GM23338 (cell line): Measurements from ENCODE around the gene PANK3. TPM values are rescaled to one million over a fixed set of nuclear protein-coding genes. Genes with fewer than 3 reads are reported as not detected.
A peak's percentile ranks its signal among the peaks of the same experiment; 100 is the strongest.

Source experiments
- ATAC-seq: fragments of 200-7000 bp; cut with Tn5 transposase; 3 replicates; pipeline ENCODE4 v1.9.1; 2020
- DNase-seq: peaks from one replicate; pipeline ENCODE4 v3.0.0-alpha.2; 2015; ENCODE audit warnings: low spot score
- H2AFZ ChIP-seq: fragments of 200-600 bp; sonication (generic); 2 replicates; pipeline ENCODE4 v1.8.0; 2016; ENCODE audit warnings: antibody characterized with exemption, mild to moderate bottlenecking, moderate library complexity
- H3F3A ChIP-seq: fragments of 200-600 bp; sonication (generic); replicated peaks from 2 replicates; pipeline ENCODE4 v1.8.0; 2017; ENCODE audit warnings: antibody characterized with exemption, mixed run types, low read depth
- H3K27ac ChIP-seq: fragments of 200-600 bp; sonication (generic); 2 replicates; pipeline ENCODE4 v1.6.1; 2016; ENCODE audit warnings: low read depth
- H3K27me3 ChIP-seq: fragments of 200-600 bp; sonication (generic); 2 replicates; pipeline ENCODE4 v1.8.0; 2016; ENCODE audit warnings: mild to moderate bottlenecking, mixed run types, moderate library complexity; ENCODE audit not compliant: insufficient read depth
- H3K36me3 ChIP-seq: fragments of 200-600 bp; sonication (generic); 2 replicates; pipeline ENCODE4 v1.8.0; 2016; ENCODE audit warnings: mild to moderate bottlenecking; ENCODE audit not compliant: insufficient read depth
- H3K4me1 ChIP-seq: fragments of 200-600 bp; sonication (generic); 2 replicates; pipeline ENCODE4 v1.8.0; 2016; ENCODE audit warnings: mild to moderate bottlenecking, moderate library complexity; ENCODE audit not compliant: insufficient read depth
- H3K4me2 ChIP-seq: fragments of 200-600 bp; sonication (generic); 2 replicates; pipeline ENCODE4 v1.7.1; 2017; ENCODE audit warnings: mixed run types
- H3K4me3 ChIP-seq: fragments of 200-600 bp; sonication (generic); 2 replicates; pipeline ENCODE4 v1.6.1; 2016; ENCODE audit warnings: mixed run types
- H3K79me2 ChIP-seq: fragments of 200-600 bp; sonication (generic); replicated peaks from 2 replicates; pipeline ENCODE4 v1.8.0; 2017; ENCODE audit warnings: mild to moderate bottlenecking; ENCODE audit not compliant: insufficient read depth
- H3K9me2 ChIP-seq: fragments of 200-600 bp; sonication (generic); 2 replicates; pipeline ENCODE4 v1.8.0; 2017; ENCODE audit not compliant: insufficient read depth
- H4K20me1 ChIP-seq: fragments of 200-600 bp; sonication (generic); replicated peaks from 2 replicates; pipeline ENCODE4 v1.8.0; 2017; ENCODE audit warnings: mild to moderate bottlenecking; ENCODE audit not compliant: insufficient read depth
- H3K27ac Mint-ChIP-seq: 2 replicates; pipeline ENCODE4 v1.8.0; 2020; ENCODE audit warnings: inconsistent platforms, mild to moderate bottlenecking, moderate library complexity, mixed read lengths
- H3K27me3 Mint-ChIP-seq: 3 replicates; pipeline ENCODE4 v1.8.0; 2022; ENCODE audit warnings: low read depth, mild to moderate bottlenecking, moderate library complexity, mixed read lengths, inconsistent platforms; ENCODE audit not compliant: insufficient read depth, poor library complexity
- H3K36me3 Mint-ChIP-seq: 3 replicates; pipeline ENCODE4 v1.8.0; 2021; ENCODE audit warnings: low read depth, mild to moderate bottlenecking, inconsistent platforms, moderate library complexity, mixed read lengths
- H3K4me1 Mint-ChIP-seq: 3 replicates; pipeline ENCODE4 v1.8.0; 2020; ENCODE audit warnings: mild to moderate bottlenecking, inconsistent platforms, mixed read lengths
- H3K4me3 Mint-ChIP-seq: 3 replicates; pipeline ENCODE4 v1.8.0; 2021; ENCODE audit warnings: moderate library complexity, mild to moderate bottlenecking, inconsistent platforms, mixed read lengths
- H3K9me3 Mint-ChIP-seq: 3 replicates; pipeline ENCODE4 v1.8.0; 2020; ENCODE audit warnings: moderate library complexity, mild to moderate bottlenecking, inconsistent platforms, mixed read lengths
- CREB1 ChIP-seq: fragments of 250-450 bp; sonication (Bioruptor Pico); IDR thresholded peaks from 2 replicates; pipeline ENCODE4 v1.5.0; 2020; ENCODE audit warnings: low read depth, mild to moderate bottlenecking, moderate library complexity
- CTCF ChIP-seq, 2 experiments: fragments of 200-600 bp in 1 of 2; sonication (generic) in 1 of 2; conservative IDR thresholded peaks; 2 replicates each; pipeline versions ENCODE4 v1.5.1 to v1.6.1; 2016 to 2017; ENCODE audit warnings: antibody characterized with exemption in 2 of 2, low read depth in 2 of 2, mild to moderate bottlenecking in 2 of 2, moderate library complexity in 1 of 2
- EZH2 ChIP-seq: fragments of 200-600 bp; sonication (generic); IDR thresholded peaks from one replicate; pipeline ENCODE4 v1.8.0; 2017; ENCODE audit warnings: antibody characterized with exemption, mild to moderate bottlenecking, low read depth; ENCODE audit not compliant: unreplicated experiment
- EZH2phosphoT487 ChIP-seq: fragments of 200-600 bp; sonication (generic); IDR thresholded peaks from one replicate; pipeline ENCODE4 v1.8.1; 2018; ENCODE audit warnings: antibody characterized with exemption; ENCODE audit not compliant: unreplicated experiment
- JUNB ChIP-seq: IDR thresholded peaks from one replicate; pipeline ENCODE4 v1.6.1; 2016; ENCODE audit warnings: antibody characterized with exemption; ENCODE audit not compliant: unreplicated experiment
- NANOG ChIP-seq: IDR thresholded peaks from 2 replicates; pipeline ENCODE4 v1.6.1; 2016; ENCODE audit warnings: antibody characterized with exemption, borderline replicate concordance
- POLR2AphosphoS5 ChIP-seq: IDR thresholded peaks from 2 replicates; pipeline ENCODE4 v1.6.1; 2016; ENCODE audit warnings: antibody characterized with exemption, low read depth
- REST ChIP-seq: IDR thresholded peaks from one replicate; pipeline ENCODE4 v1.6.1; 2018; ENCODE audit warnings: antibody characterized with exemption; ENCODE audit not compliant: unreplicated experiment
- STAT1 ChIP-seq: IDR thresholded peaks from one replicate; pipeline ENCODE4 v1.6.1; 2016; ENCODE audit warnings: antibody characterized with exemption; ENCODE audit not compliant: unreplicated experiment
- ZNF114 ChIP-seq: fragments of 250-450 bp; sonication (Bioruptor Pico); IDR thresholded peaks from 2 replicates; pipeline ENCODE4 v1.5.0; 2020; ENCODE audit warnings: mild to moderate bottlenecking, moderate library complexity
- ZNF331 ChIP-seq: fragments of 250-450 bp; sonication (Bioruptor Pico); IDR thresholded peaks from 2 replicates; pipeline ENCODE4 v1.5.0; 2020; ENCODE audit warnings: low read depth, mild to moderate bottlenecking, moderate library complexity
- polyA plus RNA-seq: library from polyadenylated mRNA; unstranded; fragments of >200 nt; fragmentation: Nextera tagmentation; extraction: Ambion mirVana; gene quantifications from 2 replicates; pipeline ENCODE4 v1.2.1, GENCODE V29; 2016
- total RNA-seq: library from RNA; depleted of rRNA; stranded (reverse); fragments of >200 nt; shearing (Covaris generic); gene quantifications from 2 replicates; pipeline ENCODE4 v1.2.3, GENCODE V29; 2014
- TF ChIP-seq, protein P1 (sequence below): IDR thresholded peaks from 2 replicates; pipeline ENCODE4 v1.6.1; 2016; ENCODE audit warnings: antibody characterized with exemption
- TF ChIP-seq, protein P2 (sequence below): fragments of 250-450 bp; sonication (Bioruptor Pico); IDR thresholded peaks from 2 replicates; pipeline ENCODE4 v1.5.0; 2020; ENCODE audit warnings: mild to moderate bottlenecking, moderate library complexity

Gene PANK3
- total and polyA plus RNA-seq, 2 experiments from 2014 or later = 17.0 to 91.6 TPM

GRCh38 chr5:168575391-168576372 lies 3.5 kb downstream of the PANK3 start:
- Mint-ChIP-seq H3K4me3 (peak overlapping the region; percentile 55), H3K4me1 (peaks cover 32% of the 10 kb centered on the region; the same call in 2 of the 3 replicates)
- no peak overlapping the region for H3K27ac ChIP-seq

More at GRCh38 chr5:168575391-168576372, 3.5 kb downstream of the PANK3 start:
- no peaks in the 10 kb centered on the region for H3K9me3 Mint-ChIP-seq
- peak overlapping the region; percentile 65; the same call in 1 of the 2 replicates for H3K27ac Mint-ChIP-seq
- Histone ChIP-seq H3K4me3 (peak overlapping the region; percentile 27; the same call in 1 of the 2 replicates), H3K79me2 (peaks cover 83% of the 10 kb centered on the region), H3K9me2 (peaks cover 4% of the 10 kb centered on the region; the same call in 1 of the 2 replicates), H2AFZ (no peak overlapping the region), H3K4me2 (peak overlapping the region; percentile 35), H3F3A (no peaks in the 10 kb centered on the region), H3K27me3 (no peaks in the 10 kb centered on the region), H3K4me1 (peaks cover 37% of the 10 kb centered on the region), H3K36me3 (no peaks in the 10 kb centered on the region; the same call in 1 of the 2 replicates), H4K20me1 (peaks cover 52% of the 10 kb centered on the region)
- DNase-seq = no peak
- H3K36me3 Mint-ChIP-seq = peaks cover 36% of the 10 kb centered on the region; the same call in 2 of the 3 replicates
- TF ChIP-seq EZH2 (no peak), CREB1 (no peak), ZNF114 (CRISPR knock-in tag) (no peak), JUNB (no peak), EZH2phosphoT487 (no peak), NANOG (no peak), CTCF (conservative IDR thresholded peaks at IDR 0.05; ENCODE audit: low read depth in 2 of 2) (no peak), REST (no peak), STAT1 (no peak), ZNF331 (CRISPR knock-in tag) (no peak), POLR2AphosphoS5 (no peak)
- TF ChIP-seq, protein P1, sequence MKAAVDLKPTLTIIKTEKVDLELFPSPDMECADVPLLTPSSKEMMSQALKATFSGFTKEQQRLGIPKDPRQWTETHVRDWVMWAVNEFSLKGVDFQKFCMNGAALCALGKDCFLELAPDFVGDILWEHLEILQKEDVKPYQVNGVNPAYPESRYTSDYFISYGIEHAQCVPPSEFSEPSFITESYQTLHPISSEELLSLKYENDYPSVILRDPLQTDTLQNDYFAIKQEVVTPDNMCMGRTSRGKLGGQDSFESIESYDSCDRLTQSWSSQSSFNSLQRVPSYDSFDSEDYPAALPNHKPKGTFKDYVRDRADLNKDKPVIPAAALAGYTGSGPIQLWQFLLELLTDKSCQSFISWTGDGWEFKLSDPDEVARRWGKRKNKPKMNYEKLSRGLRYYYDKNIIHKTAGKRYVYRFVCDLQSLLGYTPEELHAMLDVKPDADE = no peak
- TF ChIP-seq, protein P2, sequence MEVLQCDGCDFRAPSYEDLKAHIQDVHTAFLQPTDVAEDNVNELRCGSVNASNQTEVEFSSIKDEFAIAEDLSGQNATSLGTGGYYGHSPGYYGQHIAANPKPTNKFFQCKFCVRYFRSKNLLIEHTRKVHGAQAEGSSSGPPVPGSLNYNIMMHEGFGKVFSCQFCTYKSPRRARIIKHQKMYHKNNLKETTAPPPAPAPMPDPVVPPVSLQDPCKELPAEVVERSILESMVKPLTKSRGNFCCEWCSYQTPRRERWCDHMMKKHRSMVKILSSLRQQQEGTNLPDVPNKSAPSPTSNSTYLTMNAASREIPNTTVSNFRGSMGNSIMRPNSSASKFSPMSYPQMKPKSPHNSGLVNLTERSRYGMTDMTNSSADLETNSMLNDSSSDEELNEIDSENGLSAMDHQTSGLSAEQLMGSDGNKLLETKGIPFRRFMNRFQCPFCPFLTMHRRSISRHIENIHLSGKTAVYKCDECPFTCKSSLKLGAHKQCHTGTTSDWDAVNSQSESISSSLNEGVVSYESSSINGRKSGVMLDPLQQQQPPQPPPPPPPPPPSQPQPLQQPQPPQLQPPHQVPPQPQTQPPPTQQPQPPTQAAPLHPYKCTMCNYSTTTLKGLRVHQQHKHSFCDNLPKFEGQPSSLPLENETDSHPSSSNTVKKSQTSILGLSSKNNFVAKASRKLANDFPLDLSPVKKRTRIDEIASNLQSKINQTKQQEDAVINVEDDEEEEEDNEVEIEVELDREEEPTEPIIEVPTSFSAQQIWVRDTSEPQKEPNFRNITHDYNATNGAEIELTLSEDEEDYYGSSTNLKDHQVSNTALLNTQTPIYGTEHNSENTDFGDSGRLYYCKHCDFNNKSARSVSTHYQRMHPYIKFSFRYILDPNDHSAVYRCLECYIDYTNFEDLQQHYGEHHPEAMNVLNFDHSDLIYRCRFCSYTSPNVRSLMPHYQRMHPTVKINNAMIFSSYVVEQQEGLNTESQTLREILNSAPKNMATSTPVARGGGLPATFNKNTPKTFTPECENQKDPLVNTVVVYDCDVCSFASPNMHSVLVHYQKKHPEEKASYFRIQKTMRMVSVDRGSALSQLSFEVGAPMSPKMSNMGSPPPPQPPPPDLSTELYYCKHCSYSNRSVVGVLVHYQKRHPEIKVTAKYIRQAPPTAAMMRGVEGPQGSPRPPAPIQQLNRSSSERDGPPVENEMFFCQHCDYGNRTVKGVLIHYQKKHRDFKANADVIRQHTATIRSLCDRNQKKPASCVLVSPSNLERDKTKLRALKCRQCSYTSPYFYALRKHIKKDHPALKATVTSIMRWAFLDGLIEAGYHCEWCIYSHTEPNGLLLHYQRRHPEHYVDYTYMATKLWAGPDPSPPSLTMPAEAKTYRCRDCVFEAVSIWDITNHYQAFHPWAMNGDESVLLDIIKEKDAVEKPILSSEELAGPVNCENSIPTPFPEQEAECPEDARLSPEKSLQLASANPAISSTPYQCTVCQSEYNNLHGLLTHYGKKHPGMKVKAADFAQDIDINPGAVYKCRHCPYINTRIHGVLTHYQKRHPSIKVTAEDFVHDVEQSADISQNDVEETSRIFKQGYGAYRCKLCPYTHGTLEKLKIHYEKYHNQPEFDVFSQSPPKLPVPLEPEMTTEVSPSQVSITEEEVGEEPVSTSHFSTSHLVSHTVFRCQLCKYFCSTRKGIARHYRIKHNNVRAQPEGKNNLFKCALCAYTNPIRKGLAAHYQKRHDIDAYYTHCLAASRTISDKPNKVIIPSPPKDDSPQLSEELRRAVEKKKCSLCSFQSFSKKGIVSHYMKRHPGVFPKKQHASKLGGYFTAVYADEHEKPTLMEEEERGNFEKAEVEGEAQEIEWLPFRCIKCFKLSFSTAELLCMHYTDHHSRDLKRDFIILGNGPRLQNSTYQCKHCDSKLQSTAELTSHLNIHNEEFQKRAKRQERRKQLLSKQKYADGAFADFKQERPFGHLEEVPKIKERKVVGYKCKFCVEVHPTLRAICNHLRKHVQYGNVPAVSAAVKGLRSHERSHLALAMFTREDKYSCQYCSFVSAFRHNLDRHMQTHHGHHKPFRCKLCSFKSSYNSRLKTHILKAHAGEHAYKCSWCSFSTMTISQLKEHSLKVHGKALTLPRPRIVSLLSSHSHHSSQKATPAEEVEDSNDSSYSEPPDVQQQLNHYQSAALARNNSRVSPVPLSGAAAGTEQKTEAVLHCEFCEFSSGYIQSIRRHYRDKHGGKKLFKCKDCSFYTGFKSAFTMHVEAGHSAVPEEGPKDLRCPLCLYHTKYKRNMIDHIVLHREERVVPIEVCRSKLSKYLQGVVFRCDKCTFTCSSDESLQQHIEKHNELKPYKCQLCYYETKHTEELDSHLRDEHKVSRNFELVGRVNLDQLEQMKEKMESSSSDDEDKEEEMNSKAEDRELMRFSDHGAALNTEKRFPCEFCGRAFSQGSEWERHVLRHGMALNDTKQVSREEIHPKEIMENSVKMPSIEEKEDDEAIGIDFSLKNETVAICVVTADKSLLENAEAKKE (CRISPR knock-in tag) = no peak
- H3K27me3 Mint-ChIP-seq = peaks cover 4% of the 10 kb centered on the region
- no peak for ATAC-seq
